Peyer's patch (tissue), 4 donors: Measurements from ENCODE around the gene FOXI2.

Experiments
- CTCF ChIP-seq, 6 experiments: fragments of 450-650 bp in 4 of 6; fragments of 200-600 bp in 2 of 6; sonication (generic) in 1 of 6; IDR thresholded peaks; one replicate each; pipeline ENCODE4 v1.5.1; 2017 to 2019; ENCODE audit warnings: antibody characterized with exemption in 6 of 6, mild to moderate bottlenecking in 3 of 6, moderate library complexity in 1 of 6
- POLR2A ChIP-seq, 2 donors: fragments of 450-650 bp; IDR thresholded peaks; one replicate each; pipeline ENCODE4 v1.5.1; 2017; ENCODE audit warnings: antibody characterized with exemption in 2 of 2, mild to moderate bottlenecking in 2 of 2, moderate library complexity in 2 of 2

DNA sequence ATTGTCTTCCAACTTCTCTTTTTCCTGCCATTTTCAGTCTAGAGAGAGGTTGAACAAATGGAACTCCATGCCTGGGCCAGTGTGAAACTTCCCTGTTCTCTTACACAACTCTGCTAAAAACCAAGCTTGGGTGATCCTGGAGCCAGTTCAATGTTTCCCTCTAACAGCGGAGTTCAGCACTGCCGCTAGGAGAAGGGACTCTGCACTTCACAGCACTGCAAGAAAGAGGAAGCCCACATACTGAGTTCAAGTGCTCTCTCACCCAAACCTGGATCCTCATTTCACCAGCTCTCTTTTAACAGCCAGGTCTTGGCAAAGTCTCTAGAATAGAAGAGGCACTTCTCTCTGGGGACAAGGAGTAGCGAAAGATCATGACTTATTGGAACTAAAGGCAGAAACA, 18.8 kb downstream of the FOXI2 start:
- no peak for TF ChIP-seq CTCF (IDR thresholded peaks at IDR 0.05)
- TF ChIP-seq POLR2A (IDR thresholded peaks at IDR 0.05), result no peak
